ENCODE measurements around the gene SP140L.

Gene SP140L

DNA sequence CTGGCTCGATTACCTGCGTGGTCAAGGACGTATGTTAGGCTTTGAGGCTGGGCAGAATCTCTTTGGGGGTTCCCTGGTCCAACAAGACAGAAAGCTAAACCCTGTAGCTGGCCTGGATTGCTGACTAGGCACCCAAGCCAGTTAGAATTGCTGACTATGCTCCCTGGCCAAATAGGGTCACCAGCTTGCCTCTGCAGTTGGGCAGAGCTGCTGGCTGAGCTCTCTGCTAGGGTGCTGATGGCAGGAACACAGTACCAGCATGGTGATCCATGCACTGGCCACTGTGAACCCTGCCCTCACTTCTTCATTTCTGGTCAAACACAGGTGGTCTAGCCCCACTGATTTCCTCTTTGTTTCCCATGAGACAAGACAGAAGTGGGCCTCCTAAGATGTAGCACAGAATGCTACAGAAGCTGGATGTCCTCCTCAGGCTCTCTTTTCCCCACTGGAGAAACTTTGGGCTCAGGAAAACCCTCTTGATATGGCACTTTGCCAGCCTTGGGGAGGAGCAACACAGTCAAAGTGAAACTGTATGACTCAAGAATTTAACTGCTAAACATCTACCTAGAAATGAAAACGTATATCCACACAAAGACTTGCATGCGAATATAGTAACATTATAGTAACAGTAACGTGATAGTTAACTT, 20.8 kb downstream of the SP140L start:
- TF ChIP-seq, protein P1, sequence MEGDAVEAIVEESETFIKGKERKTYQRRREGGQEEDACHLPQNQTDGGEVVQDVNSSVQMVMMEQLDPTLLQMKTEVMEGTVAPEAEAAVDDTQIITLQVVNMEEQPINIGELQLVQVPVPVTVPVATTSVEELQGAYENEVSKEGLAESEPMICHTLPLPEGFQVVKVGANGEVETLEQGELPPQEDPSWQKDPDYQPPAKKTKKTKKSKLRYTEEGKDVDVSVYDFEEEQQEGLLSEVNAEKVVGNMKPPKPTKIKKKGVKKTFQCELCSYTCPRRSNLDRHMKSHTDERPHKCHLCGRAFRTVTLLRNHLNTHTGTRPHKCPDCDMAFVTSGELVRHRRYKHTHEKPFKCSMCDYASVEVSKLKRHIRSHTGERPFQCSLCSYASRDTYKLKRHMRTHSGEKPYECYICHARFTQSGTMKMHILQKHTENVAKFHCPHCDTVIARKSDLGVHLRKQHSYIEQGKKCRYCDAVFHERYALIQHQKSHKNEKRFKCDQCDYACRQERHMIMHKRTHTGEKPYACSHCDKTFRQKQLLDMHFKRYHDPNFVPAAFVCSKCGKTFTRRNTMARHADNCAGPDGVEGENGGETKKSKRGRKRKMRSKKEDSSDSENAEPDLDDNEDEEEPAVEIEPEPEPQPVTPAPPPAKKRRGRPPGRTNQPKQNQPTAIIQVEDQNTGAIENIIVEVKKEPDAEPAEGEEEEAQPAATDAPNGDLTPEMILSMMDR (IDR thresholded peaks at IDR 0.05; ENCODE audit: low read length), result no peak
- no peak for TF ChIP-seq EZH2 (IDR thresholded peaks at IDR 0.05; ENCODE audit: borderline replicate concordance, low read length)
- H3K4me2 ChIP-seq (ENCODE audit: low read length), result no peak overlapping the region
- no peak overlapping the region for H3K4me3 ChIP-seq (ENCODE audit: low read depth, low read length, poor library complexity, severe bottlenecking)
- no peaks in the 10 kb centered on the region for H3F3A ChIP-seq (ENCODE audit: insufficient read depth, low read length)
- H3K9ac ChIP-seq (ENCODE audit: low read length), result no peak overlapping the region
- no peak overlapping the region for H2AFZ ChIP-seq (ENCODE audit: low read length)
- no peaks in the 10 kb centered on the region for H3K79me2 ChIP-seq (ENCODE audit: insufficient read depth, low read length)
- H4K20me1 ChIP-seq (ENCODE audit: insufficient read depth, low read length), result no peaks in the 10 kb centered on the region
- no peaks in the 10 kb centered on the region for H3K27me3 ChIP-seq (ENCODE audit: insufficient read depth, low read length)
- H3K9me3 ChIP-seq (ENCODE audit: low read length), result no peaks in the 10 kb centered on the region
- H3K36me3 ChIP-seq (ENCODE audit: insufficient read depth, low read length), result peaks cover 14% of the 10 kb centered on the region; the same call in 1 of the 2 replicates
- no peaks in the 10 kb centered on the region for H3K9me2 ChIP-seq (ENCODE audit: low read depth, low read length)
- peaks cover 4% of the 10 kb centered on the region for H3K4me1 ChIP-seq (ENCODE audit: insufficient read depth, low read length, severe bottlenecking)
- no peak overlapping the region for H3K27ac ChIP-seq (ENCODE audit: low read depth, low read length, poor library complexity, severe bottlenecking)

DNA sequence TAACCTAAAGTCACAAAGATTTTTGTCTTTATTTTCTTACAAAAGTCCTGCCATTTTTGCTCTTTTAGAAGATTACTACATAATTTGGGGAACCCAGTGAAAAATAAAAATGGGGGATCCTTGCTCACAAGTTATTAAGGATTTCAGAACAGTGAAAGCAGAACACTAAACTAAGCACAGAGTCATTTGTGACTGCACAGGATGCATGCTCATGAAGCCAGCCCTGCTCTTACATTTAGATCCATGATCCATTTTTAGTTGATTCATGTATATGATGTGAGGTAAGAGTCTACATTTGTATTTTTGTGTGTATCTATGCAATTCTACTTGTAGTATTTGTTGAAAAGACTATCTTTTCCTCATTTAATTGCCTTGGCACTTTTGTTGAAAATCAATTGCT, 21.8 kb downstream of the SP140L start:
- no peak overlapping the region for H2AFZ ChIP-seq (ENCODE audit: low read length)
- peaks cover 10% of the 10 kb centered on the region; the same call in 1 of the 2 replicates for H3K36me3 ChIP-seq (ENCODE audit: insufficient read depth, low read length)
- no peaks in the 10 kb centered on the region for H3K9me2 ChIP-seq (ENCODE audit: low read depth, low read length)
- H4K20me1 ChIP-seq (ENCODE audit: insufficient read depth, low read length), result no peaks in the 10 kb centered on the region
- no peak overlapping the region for H3K27ac ChIP-seq (ENCODE audit: low read depth, low read length, poor library complexity, severe bottlenecking)
- H3K4me1 ChIP-seq (ENCODE audit: insufficient read depth, low read length, severe bottlenecking), result peaks cover 4% of the 10 kb centered on the region
- H3K79me2 ChIP-seq (ENCODE audit: insufficient read depth, low read length), result 0 out of 2 replicates have a peak, but pooled peaks cover 3% of the 10 kb centered on the region
- no peaks in the 10 kb centered on the region for H3K9me3 ChIP-seq (ENCODE audit: low read length)
- H3K27me3 ChIP-seq (ENCODE audit: insufficient read depth, low read length), result no peaks in the 10 kb centered on the region
- no peak for TF ChIP-seq EZH2 (IDR thresholded peaks at IDR 0.05; ENCODE audit: borderline replicate concordance, low read length)
- TF ChIP-seq, protein P1 (IDR thresholded peaks at IDR 0.05; ENCODE audit: low read length), result no peak
- H3K9ac ChIP-seq (ENCODE audit: low read length), result no peak overlapping the region
- H3K4me3 ChIP-seq (ENCODE audit: low read depth, low read length, poor library complexity, severe bottlenecking), result no peak overlapping the region
- H3K4me2 ChIP-seq (ENCODE audit: low read length), result no peak overlapping the region
- no peaks in the 10 kb centered on the region for H3F3A ChIP-seq (ENCODE audit: insufficient read depth, low read length)

DNA sequence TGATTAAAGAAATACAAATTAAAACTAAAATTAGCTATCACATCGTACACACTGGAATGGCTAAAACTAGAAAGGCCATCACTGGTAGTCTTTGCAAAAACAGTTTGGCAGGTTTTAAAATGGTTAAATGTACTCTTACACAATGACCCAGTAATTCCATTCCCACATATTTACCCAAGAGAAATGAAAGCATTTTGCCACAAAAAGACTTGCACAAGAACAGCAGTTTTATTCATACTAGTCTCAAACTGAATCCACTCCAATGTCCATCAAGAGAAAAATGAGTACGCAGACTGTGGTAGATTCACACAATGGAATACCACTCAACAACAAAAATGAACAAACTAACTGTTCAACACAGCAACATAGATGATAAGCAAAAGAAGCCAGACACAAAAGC, 29.1 kb downstream of the SP140L start:
- no peaks in the 10 kb centered on the region for H3F3A ChIP-seq (ENCODE audit: insufficient read depth, low read length)
- H2AFZ ChIP-seq (ENCODE audit: low read length), result no peak overlapping the region
- H3K27ac ChIP-seq (ENCODE audit: low read depth, low read length, poor library complexity, severe bottlenecking), result no peak overlapping the region
- no peaks in the 10 kb centered on the region for H3K27me3 ChIP-seq (ENCODE audit: insufficient read depth, low read length)
- H3K9me2 ChIP-seq (ENCODE audit: low read depth, low read length), result no peaks in the 10 kb centered on the region
- peaks cover 37% of the 10 kb centered on the region for H3K36me3 ChIP-seq (ENCODE audit: insufficient read depth, low read length)
- TF ChIP-seq, protein P1 (IDR thresholded peaks at IDR 0.05; ENCODE audit: low read length), result no peak
- TF ChIP-seq EZH2 (IDR thresholded peaks at IDR 0.05; ENCODE audit: borderline replicate concordance, low read length), result no peak
- H3K79me2 ChIP-seq (ENCODE audit: insufficient read depth, low read length), result 0 out of 2 replicates have a peak, but pooled peaks cover 7% of the 10 kb centered on the region
- no peaks in the 10 kb centered on the region for H3K9me3 ChIP-seq (ENCODE audit: low read length)
- no peak overlapping the region for H3K4me3 ChIP-seq (ENCODE audit: low read depth, low read length, poor library complexity, severe bottlenecking)
- no peaks in the 10 kb centered on the region for H3K4me1 ChIP-seq (ENCODE audit: insufficient read depth, low read length, severe bottlenecking)
- H3K9ac ChIP-seq (ENCODE audit: low read length), result no peak overlapping the region
- no peak overlapping the region for H3K4me2 ChIP-seq (ENCODE audit: low read length)
- H4K20me1 ChIP-seq (ENCODE audit: insufficient read depth, low read length), result no peaks in the 10 kb centered on the region
